CD1c-positive myeloid dendritic cell (primary cell): ENCODE results near the gene RBM44.
A peak's percentile ranks its signal among the peaks of the same experiment; 100 is the strongest.
"Not testable (repeated sequence)": the region's sequence is repeated elsewhere in the genome, so short reads cannot be mapped to it uniquely, and the experiment has no call there.

Experiments used
- DNase-seq: peaks from one replicate; pipeline ENCODE4 v3.0.0-alpha.2; 2016; ENCODE audit errors: extremely low spot score

The RBM44 gene

DNA sequence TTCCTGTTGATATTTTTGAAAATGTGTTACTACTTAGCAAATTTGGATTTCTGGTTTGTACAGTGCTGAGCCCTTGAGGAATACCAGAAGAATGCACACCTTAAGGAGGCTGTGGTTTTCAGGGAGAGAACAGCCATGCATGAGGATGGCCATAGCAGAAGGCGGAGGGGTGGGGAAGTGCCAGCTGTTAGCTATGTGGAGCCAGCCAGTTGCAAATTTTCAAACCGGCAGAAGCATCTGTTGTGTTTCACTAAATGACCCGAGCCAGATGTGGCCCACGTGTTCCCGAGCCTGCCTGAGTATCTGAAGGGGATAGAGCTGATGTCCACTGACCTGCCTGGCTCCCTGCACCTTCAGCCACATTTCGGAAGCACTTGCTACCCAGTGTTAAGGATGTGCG is 16.4 kb upstream of the RBM44 start:
- DNase-seq, result no peak

DNA sequence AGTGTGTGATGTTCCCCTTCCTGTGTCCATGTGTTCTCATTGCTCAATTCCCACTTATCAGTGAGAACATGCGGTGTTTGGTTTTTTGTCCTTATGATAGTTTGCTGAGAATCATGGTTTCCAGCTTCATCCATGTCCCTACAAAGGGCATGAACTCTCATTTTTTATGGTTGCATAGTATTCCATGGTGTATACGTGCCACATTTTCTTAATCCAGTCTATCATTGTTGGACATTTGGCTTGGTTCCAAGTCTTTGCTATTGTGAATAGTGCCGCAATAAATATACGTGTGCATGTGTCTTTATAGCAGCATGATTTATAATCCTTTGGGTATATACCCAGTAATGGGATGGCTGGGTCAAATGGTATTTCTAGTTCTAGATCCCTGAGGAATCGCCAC is 14.9 kb upstream of the RBM44 start:
- DNase-seq, result not testable (repeated sequence)

DNA sequence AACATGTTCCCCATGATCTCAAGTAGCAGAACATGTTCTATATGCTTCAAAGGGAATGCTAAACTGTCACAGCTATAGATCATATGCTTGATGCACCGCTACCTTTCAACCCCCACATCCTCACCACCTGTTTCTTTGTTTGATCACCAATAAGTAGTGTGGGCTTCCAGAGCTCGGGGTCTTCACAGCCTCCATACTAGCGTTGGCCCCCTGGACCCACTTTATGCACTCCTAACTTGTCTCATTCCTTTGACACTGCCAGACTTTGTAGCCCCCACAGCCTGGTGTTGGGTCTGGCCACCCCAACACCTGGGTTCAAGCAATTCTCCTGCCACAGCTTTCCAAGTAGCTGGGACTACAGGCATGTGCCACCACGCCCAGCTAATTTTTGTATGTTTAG is 11.6 kb upstream of the RBM44 start:
- DNase-seq, result no peak

DNA sequence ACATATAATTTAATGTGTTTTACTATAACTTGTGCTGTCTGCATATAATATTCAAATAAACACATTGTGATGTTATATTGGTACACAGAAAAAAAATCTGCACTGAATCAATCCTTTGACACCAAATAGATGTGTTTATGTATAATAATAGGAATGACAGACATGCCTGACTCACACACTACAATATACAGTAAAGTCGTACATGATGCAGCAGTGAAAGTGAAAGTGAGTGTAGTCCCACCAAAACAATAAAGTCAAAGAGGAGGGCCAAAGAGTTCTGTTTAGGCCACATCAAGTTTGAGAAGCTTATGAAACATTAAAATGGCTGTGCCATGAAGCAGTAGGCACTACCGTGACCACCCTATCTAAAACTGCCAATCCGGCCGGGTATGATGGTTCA is 8.2 kb upstream of the RBM44 start:
- no peak for DNase-seq

DNA sequence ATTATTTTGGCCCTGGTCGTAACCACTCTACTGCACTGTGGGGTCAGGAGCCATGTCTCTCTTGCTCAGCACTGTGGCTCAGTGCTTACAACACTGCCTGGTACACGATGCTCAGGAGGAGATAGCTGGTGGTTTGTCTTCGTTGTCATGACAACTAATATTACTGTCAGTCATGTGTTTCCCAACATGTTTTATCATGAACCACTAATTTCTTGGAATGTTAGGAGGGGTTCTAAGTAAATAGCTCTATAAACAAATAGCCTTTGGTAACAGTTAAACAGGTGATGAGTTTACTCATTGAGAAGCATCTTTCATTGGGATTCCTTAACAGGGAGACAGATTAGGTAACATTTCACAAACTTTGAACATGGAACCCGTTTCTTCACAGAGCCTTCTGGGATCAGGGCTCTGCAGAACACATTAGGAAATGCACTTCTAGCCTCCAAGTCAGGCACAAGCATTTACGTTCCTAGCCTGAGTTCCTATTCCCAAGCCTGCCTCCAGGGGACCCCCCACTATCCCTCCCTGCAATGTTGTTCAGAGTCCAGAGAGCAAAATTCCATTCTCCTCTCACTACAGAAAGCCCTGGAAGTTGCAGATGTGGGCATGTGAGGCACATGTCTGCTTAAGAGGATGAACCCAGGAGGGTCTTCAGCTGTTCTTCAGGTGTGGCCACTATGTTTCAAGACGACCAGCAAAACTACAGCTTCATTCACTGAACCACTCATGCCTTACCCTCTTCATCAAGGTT is 6.4 kb upstream of the RBM44 start:
- DNase-seq, result peak; percentile 11

DNA sequence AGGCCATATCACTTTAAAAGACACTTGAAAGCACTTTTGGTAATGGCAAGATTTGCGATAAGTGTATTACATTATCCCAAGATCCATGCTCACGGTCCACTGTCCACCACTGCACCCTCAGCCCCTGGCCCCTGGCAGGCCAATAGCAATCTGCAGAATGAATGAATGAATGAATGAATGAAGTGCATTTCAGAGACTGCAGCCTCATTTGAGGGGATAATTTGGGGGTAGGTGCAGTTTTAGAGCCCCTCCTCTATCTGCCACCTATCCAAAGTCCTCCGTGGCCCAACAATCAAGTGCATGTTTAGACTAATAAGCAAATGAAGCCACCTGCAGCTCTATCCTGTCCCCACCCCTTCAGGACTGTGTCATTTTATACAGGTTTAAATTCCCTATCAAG is 1.3 kb upstream of the RBM44 start:
- no peak for DNase-seq

DNA sequence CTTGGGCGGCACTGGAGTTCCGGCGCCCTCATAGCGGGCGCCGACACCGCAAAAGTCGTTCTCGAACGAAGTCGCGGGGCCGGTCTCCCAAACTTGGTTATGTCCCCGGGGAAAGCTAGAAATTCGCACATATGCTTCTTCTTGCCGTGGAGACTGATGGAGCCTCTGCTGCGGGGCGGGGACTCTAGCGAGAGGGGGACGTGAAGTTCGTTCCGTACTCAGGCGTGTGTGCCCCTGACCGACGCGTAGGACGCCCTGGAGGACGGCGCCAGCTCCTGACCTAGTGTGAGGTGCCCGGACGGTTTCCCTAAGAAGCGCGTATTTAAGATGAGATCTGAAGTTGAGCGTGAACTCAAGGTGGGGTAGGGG is 465 bp downstream of the RBM44 start:
- DNase-seq, result no peak

DNA sequence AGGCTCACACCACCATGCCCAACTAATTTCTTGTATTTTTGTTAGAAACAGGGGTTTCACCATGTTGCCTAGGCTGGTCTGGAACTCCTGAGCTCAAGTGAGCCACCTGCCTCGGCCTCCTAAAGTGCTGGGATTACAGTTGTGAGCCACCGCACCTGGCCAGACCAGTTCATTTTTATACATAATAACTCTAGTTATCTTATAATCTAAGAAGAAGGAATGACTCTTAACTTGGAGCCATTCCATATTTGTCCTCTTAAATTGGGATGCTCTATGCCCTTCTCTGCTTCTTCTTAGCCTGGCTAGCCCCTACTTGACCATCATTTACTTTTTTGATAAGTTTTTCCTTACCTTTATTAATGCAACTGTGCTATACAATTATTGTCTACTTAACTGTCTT is 2.9 kb downstream of the RBM44 start:
- DNase-seq, result no peak

DNA sequence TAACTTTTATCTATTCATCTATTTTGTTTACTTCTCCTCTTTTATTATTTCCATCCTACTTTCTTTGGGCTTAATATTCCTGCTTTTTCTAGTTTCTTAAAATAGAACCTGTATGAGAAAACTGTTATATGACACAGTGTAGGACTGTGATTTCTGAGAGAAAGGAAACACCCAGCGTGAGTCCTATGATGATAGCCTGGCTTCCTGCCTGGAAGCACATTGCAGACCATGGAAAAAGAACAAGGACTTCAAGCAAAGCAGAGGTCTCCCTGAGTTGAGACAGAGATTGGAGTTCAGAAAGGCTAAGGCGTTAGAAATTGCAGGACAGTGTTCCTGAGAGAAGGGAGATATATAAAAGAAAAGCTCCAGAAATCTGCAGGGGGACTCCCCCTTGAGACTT is 7.8 kb downstream of the RBM44 start:
- no peak for DNase-seq

DNA sequence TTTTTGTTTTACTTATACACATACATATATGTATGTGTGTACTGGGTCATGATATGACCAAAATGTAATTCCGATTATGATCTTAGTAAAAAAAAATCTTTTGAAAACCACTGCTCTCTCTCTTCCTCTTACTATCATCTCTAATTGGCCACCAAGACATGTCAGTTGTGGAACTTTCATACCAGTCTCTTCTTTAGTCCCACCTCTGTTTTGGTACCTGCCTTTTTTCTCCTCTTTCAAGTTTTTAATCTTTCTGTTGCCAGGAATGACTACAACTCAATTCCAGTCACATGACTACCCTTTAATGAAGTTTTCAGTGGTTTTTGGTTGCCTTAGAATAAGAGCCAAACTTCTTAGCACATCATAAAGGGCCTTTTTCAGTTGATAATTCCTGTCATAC is 17.1 kb downstream of the RBM44 start:
- no peak for DNase-seq

DNA sequence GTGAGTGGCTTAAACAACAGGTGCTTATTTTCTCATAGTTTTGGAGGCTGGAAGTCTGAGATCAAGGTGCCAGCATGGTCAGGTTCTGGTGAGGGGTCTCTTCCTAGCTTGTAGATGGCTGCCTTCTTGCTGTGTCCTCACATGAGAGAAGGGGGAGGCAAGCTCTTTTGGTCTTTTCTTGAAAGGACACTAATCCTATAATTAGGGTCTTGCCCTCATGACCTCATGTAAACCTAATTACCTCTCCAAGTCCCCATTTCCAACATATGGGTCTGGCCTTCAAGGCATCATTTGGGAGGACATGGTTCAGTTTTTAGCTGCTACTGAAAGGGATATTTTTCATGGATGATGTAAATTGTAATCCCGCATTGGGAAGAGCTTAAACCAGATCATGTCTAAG is 18.0 kb downstream of the RBM44 start:
- DNase-seq, result no peak

DNA sequence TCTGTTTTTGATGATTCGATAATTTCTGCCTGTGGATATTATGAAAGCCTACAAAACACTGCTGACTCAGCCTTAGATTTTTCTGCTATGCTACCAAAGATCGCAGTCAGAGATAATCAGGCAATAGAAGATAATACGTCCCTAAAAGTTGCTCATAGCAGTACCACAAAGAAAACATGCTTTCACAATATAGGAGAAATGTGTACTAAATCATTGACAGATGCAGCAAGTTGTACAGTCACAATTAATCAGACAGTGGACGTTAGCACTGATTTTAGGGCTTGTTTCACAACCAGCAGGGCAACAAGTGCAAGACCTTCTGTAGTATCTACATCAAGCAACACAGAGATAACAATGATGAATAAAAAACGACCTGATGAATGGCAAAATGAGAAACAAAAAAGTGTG is 19.5 kb downstream of the RBM44 start:
- DNase-seq, result no peak

DNA sequence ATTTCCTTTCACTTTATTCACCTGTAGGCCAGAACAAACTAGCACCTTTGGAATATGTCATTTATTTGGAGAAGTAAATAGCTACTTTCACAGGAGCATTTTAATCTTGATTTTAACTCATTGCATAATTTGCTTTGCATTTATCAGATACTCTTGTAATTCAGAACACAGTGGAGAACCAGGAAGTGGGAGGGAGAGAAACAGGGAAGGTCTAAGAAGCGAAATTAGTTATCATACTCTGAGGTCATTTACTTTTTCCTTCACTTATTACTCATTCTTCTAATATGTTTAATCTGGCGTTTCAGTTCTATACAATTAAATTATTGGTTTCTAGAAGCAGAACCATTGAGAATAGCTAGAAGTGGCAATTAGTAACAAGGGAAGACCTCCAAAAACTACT is 20.7 kb downstream of the RBM44 start:
- DNase-seq, result peak; percentile 57

DNA sequence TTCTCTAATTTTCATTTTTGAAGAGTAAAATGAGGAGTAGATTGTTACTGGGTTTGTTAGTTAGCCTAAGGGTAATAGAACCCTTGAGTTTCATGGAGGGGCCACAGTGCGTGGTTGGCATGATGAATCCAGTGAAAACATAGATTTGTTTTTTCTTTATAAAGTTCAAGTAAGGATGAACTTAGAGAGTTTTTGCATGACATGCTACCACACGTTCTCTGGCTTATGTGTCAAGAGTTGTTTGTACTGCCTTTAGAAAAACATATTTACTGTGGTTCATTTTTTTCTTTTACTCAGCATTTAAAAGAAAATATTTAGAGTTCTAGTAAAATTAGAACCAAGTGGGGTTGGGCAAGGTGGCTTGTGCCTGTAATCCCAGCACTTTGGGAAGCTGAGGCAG is 21.8 kb downstream of the RBM44 start:
- no peak for DNase-seq

DNA sequence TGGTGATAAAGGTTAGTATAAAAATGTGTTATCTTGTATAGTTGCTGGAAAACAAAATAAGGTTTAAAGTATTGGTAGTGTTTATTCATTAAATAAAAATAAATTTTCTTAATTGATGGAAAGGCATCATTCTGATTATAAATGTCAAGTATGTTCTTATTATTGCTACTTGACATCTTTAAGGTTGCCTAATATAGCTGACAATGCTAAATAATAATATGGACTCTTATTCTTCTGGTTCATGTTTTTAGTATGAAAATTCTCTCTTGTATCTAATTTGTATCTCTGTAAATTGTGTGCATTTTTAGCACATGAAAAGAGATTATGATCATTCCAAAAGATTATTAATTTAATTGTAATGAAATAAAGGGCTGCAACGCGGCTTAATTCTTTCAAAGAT is 25.0 kb downstream of the RBM44 start:
- DNase-seq, result no peak

DNA sequence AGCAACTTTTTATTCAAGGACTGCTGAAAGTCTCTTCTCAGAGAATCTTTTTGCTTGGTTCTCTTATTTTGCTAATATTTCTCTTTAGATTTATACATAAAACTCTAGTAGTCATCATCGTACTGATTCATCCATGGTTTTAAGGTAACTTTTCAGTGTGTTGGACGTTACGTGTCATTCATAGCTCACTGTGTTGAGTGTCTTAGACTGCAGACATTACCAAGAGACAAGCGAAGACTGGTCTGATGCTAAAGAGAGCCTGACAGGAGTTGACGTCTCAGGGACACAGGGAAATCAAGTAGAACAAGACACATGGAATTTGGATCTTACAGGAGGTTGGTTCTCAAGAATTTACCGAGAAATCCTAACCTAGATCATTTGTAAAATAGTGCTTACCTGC is 25.5 kb downstream of the RBM44 start:
- no peak for DNase-seq

DNA sequence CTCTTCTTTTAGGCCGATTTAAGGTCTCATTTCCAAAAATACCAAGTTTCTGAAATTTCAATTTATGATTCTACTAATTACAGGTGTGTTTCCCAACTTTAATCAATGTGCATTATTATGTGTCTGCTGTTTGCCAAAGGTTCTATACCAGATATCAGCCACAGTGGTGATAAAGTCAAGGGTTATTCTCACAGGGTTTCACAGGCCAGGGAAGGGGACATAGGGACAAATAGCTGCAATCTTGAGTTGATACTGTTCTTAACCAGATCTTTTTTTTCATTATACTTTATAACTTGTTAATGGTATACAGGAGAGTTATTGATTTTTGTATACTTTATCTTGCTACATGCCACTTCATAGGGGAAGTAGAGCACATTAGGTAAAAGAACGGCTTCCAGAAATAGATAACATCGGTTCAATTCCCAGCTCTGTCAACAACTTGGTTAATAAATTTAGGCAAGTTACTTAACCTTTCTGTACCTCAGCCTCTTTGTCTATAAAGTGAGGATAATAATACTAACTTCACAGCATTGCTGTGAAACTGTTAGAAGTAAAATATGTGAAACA is 28.9 kb downstream of the RBM44 start:
- DNase-seq, result no peak

DNA sequence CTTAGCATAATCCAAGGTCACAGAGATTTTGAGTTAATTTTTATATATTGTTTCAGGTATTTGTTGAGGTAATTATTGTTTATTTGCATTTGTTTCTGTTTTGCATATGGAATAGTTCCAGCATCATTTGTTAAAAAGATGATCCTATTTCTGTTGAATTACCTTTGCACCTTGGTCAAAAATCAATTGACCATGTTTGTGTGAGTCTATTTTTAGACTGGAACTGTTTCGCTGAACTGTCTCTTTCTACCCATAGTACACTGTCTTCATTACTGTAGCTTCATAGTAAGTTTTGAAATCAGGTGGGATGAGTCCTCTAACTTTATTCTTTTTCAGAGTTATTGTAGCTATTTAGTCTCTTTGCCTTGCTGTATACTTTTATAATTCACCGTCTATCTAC is 31.9 kb downstream of the RBM44 start:
- DNase-seq, result no peak

DNA sequence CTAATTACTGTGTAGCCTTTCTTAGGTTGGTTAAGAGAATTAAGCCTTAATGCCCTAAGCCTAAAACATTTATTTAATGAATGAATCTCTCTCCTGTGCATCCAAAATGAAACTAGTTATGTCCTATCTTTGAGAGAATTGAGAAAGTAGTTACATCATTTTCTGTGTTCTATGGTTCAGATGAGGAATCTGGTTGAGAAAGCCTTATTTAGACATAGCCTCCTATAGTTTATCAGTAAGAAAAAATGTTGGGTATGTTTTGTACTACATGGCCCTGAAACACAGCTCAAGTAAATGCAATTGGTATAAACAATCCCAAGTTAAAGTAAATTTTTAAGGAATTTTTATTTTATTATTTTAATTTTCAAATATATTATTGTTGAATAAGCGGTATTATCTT is 35.0 kb downstream of the RBM44 start:
- no peak for DNase-seq

DNA sequence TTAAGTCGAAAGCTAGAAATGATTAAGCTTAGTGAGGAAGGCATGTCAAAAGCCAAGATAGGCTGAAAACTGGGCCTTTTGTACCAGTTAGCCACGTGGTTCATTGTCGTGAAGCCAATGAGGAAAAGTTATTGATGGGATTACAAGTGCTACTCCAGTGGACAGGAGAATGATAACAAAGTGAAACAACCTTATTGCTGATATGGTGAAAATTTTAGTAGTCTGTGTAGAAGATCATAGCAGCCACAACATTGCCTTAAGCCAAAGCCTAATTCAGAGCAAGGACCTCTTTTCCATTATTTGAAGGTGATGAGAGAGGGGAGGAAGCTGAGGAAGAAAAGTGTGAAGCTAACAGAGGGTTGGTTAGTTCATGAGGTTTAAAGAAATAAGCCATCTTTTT is 36.8 kb downstream of the RBM44 start:
- DNase-seq, result no peak

DNA sequence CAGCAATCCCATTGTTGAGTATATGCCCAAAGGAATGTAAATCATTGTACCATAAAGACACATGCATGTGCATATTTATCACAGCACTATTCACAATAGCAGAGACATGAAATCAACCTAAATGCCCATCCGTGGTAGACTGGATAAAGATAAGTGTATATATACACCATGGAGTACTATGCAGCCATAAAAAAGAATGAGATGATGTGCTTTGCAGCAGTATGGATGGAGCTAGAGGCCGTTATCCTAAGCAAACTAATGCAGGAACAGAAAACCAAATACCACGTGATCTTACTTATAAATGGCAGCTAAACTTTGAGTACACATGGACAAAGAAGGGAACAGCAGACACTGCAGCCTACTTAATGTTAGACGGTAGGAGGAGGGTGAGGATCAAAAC is 42.5 kb downstream of the RBM44 start:
- no peak for DNase-seq

DNA sequence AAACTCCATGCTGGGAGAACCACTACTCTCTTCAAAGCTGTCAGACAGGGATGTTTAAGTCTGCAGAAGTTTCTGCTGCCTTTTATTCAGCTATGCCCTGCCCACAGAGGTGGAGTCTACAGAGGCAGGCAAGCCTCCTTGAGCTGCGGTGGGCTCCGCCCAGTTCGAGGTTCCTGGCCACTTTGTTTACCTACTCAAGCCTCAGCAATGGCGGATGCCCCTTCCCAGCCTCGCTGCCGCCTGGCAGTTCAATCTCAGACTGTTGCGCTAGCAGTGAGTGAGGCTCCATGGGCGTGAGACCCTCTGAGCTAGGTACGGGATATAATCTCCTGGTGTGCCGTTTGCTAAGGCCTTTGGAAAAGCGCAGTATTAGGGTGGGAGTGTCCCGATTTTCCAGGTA is 50.4 kb downstream of the RBM44 start:
- DNase-seq, result not testable (repeated sequence)

DNA sequence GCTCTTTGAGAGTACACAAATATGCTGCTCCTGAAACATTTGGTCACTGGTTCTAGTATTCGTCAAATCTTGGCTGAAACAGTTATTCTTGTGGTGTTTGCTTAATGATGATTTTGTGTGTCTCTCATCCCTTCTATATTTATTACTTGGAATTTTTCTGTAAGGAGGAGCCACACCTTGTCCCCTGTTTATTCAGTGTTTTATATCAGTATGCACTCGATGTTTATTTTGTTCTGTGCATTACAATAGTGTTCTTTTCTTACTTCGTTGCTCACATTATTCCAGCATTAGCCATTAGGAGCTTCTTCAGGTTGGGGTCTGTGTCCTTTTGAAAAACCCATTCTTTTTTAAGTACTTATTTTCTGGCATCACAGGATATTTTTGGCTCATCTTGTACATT is 55.7 kb downstream of the RBM44 start:
- no peak for DNase-seq

DNA sequence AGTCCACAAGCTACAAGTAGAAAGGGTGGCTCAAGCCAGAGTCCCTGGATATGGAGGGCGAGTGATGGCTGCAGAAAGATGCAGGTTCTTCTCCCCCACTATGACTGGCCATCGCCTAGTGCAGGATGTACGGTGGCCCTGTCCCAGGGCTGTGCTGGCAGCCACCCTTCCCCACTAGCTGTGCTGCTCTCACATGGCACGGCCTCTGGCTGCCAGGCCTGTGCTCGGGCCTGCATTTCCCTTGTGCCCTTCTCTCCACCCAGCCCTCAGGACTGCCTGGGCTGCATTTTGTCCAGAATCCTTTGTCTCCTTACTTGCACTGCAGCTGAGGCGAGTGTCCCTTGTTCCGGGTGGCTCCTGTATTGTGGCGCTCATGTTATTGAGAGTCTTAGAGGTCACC is 59.2 kb downstream of the RBM44 start:
- no peak for DNase-seq
